ENCODE results near the gene MAPKAP1. TPM values are rescaled to one million over a fixed set of nuclear protein-coding genes. Genes with fewer than 3 reads are reported as not detected.
A peak's percentile ranks its signal among the peaks of the same experiment; 100 is the strongest.

MAPKAP1 gene
- total RNA-seq, 1 donor from 2014 or later = 84.3 TPM

DNA sequence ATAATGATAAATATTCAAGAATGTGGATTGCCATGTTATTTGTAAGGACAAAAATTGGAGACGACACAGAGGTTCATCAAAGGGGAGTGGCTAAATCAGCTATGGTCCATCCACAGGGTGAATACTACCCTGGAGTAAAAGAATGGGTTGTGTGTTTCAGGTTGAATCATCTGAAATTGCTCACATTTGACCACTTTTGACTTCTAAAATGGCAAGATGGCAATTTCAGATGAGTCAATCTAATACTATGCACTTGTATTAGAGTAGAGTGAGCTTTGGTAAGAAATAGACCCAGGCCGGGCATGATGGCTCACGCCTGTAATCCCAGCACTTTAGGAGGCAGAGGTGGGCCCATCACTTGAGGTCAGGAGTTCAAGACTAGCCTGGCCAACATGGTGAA lies 313.6 kb downstream of the MAPKAP1 start:
- DNase-seq (ENCODE audit: low read depth) = peak; percentile 36

DNA sequence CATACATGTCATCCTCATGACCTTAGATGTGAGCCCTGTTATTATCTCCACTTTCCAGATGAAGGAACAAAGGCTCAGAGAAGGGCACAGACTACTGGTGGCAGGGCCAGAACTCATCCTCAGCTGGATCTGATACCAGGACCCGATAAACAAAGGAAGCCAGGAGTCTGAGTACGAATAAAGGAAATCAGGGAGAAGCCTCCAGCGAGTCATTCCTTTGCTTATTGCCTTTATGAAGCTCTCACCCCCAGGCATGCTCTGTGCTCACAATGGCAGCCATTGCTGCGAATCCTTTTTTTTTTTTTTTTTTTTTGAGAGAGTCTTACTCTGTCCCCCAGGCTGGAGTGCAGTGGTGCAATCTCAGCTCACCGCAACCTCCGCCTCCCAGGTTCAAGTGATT lies 315.3 kb downstream of the MAPKAP1 start:
- DNase-seq (ENCODE audit: low read depth) = no peak

DNA sequence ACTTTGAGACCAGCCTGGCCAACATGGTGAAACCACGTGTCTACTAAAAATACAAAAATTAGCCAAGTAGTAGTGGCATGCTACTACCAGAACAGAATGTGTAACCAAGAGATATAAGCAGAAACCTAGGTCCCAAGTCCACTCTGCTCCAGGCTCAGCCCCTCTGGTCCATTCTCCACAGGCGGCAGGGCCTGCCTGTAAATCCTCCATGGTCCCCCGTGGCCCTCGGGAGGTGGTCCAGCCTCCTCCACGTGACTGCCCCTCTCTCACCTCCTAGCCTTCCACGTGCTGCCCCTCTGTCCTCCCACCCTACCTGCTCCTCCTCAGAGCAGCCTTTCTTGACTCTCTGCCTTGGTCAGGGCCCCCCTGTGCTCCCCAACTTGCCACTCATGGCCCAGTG lies 318.0 kb downstream of the MAPKAP1 start:
- DNase-seq (ENCODE audit: low read depth) = no peak

DNA sequence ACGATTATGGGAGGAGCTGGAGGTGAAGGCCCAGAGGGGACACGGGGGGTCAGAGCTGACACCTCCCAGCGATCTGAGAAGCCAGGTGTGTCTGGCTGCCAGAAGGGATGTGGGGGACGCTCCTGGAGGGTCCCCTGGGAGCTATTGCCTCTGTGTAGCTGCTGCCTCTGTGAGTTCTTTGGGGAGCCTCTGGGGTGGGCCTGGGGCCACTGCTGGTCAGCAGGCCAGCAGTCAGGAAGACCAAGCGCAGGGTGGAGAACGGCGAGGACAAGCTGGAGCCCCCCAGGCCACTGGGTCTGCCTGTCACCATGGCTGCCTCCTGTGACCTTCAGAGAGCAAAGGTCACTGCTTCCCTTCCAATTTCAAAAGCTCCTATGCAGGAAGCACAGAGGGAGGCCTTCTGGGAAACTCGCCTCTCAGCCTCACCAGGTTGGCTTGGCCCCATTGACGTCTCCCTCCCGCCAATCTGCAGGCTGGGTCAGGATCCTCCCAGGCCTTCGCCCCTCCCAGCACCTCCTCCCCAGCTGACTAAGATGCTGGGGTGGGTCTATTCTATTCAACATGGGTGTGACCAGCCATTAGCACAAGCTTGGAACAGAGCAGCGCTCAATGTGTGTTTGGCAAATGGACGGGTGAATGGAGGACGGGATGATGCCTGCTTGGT lies 319.0 kb downstream of the MAPKAP1 start:
- no peak for DNase-seq (ENCODE audit: low read depth)

Other genes starting within 250 kb of the MAPKAP1 start
- 9.9 and 15.5 TPM in 2 replicates for gene PBX3, start 40.2 kb upstream of the MAPKAP1 start, total RNA-seq